GM19239 (cell line): ENCODE measurements around the gene FAM9C.
"Not testable (repeated sequence)": the region's sequence is repeated elsewhere in the genome, so short reads cannot be mapped to it uniquely, and the experiment has no call there.

Experiments used
- DNase-seq: peaks from one replicate; pipeline ENCODE4 v3.0.0; 2011; ENCODE audit warnings: low spot score; ENCODE audit not compliant: insufficient read length
- FAIRE-seq: peaks from 2 replicates; lab custom pipeline; 2011; peaks lifted over from hg19 to GRCh38; lab: Jason Lieb, UNC

Gene FAM9C

GRCh38 chrX:13044441-13044840 lies at the start of gene FAM9C:
Gene FAM9C (minus strand): TSS chrX:13044620. CDS start chrX:13043789, 831 bp downstream.
- DNase-seq (no peak), FAIRE-seq (no peak)

- DNase-seq (no peak), FAIRE-seq (no peak)
Measured at GRCh38 chrX:13093529-13094140, 49.2 kb upstream of the FAM9C start.

- DNase-seq (no peak), FAIRE-seq (peak; percentile 100)
Measured at GRCh38 chrX:13092455-13092941, 48.1 kb upstream of the FAM9C start.

- DNase-seq = no peak
- FAIRE-seq = no peak
Measured at GRCh38 chrX:13091111-13091765, 46.8 kb upstream of the FAM9C start.

GRCh38 chrX:13090339-13091110 lies 46.1 kb upstream of the FAM9C start:
- FAIRE-seq (no peak), DNase-seq (no peak)

GRCh38 chrX:13090027-13090338 lies 45.6 kb upstream of the FAM9C start:
- DNase-seq (no peak), FAIRE-seq (peak; percentile 75)

- FAIRE-seq = no peak
- no peak for DNase-seq
Measured at GRCh38 chrX:13088156-13088487, 43.7 kb upstream of the FAM9C start.

- peak; percentile 98 for FAIRE-seq
Measured at GRCh38 chrX:13087322-13088155, 43.1 kb upstream of the FAM9C start.

GRCh38 chrX:13086793-13087321 lies 42.4 kb upstream of the FAM9C start:
- not testable (repeated sequence) for DNase-seq, FAIRE-seq

More at GRCh38 chrX:13087322-13088155, 43.1 kb upstream of the FAM9C start:
- no peak for DNase-seq

GRCh38 chrX:13086076-13086475 lies 41.7 kb upstream of the FAM9C start:
- FAIRE-seq (no peak), DNase-seq (no peak)

- FAIRE-seq (peak; percentile 99), DNase-seq (no peak)
Measured at GRCh38 chrX:13085526-13085925, 41.1 kb upstream of the FAM9C start.

- FAIRE-seq = no peak
- no peak for DNase-seq
Measured at GRCh38 chrX:13084611-13085010, 40.2 kb upstream of the FAM9C start.

- FAIRE-seq = peak; percentile 96
- DNase-seq = not testable (repeated sequence)
Measured at GRCh38 chrX:13083755-13084326, 39.4 kb upstream of the FAM9C start.

- DNase-seq (no peak), FAIRE-seq (peak; percentile 81)
Measured at GRCh38 chrX:13082206-13083065, 38.0 kb upstream of the FAM9C start.

GRCh38 chrX:13081395-13082205 lies 37.2 kb upstream of the FAM9C start:
- DNase-seq (no peak), FAIRE-seq (peak; percentile 91)

- FAIRE-seq (peak; percentile 66), DNase-seq (no peak)
Measured at GRCh38 chrX:13080128-13080795, 35.8 kb upstream of the FAM9C start.

GRCh38 chrX:13078739-13079444 lies 34.5 kb upstream of the FAM9C start:
- peak; percentile 72 for FAIRE-seq
- no peak for DNase-seq
